NCI-H510A treated with DMSO at 0.1 percent for 48 hours (cell line): ENCODE results near the gene DNAJC5.
"Not testable (repeated sequence)": the region's sequence is repeated elsewhere in the genome, so short reads cannot be mapped to it uniquely, and the experiment has no call there.

Experiments
- DNase-seq: peaks from one replicate; lab custom pipeline; 2025; lab: John Stamatoyannopoulos, UW

DNAJC5 gene

GRCh38 chr20:63894358-63895201 lies at the start of gene DNAJC5:
TSS of gene DNAJC5 (plus strand) at chr20:63895126. CDS start at chr20:63928346, 33,220 bp downstream.
- DNase-seq = peak; percentile 71

DNA sequence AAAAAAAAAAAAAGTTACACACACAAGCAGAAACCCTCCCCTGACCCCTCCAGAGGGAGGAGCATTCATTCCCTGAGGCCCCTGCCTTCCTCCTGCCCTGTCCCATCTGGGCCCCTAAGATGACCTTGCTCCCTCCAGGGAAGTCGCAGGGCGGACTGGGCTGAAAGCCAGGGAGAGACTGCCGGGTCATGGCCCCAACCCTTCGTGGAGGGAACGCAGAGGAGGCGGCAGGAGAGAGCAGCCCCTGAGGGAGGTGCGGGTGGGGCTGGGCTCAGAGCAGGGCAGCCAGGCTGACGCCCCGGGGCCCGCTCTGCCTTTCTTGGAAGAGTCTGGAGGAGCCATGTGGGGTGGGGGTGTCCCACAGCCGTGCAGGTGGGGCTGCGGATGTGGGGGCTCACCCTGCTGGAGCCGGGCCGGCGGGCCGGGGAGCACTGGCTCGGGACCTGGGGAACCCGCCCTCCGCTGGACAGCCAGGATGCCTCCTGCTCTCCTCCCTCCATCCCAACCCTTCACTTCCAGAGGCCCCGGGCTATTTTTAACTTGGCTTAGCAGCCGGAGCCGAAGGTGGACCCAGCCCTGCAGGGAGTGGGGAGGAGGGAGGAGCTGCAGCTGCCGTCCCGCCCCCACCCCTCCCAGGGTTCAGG lies 48.7 kb upstream of the DNAJC5 start:
- DNase-seq = no peak

- no peak for DNase-seq
Measured at GRCh38 chr20:63846888-63847236, 48.1 kb upstream of the DNAJC5 start.

DNA sequence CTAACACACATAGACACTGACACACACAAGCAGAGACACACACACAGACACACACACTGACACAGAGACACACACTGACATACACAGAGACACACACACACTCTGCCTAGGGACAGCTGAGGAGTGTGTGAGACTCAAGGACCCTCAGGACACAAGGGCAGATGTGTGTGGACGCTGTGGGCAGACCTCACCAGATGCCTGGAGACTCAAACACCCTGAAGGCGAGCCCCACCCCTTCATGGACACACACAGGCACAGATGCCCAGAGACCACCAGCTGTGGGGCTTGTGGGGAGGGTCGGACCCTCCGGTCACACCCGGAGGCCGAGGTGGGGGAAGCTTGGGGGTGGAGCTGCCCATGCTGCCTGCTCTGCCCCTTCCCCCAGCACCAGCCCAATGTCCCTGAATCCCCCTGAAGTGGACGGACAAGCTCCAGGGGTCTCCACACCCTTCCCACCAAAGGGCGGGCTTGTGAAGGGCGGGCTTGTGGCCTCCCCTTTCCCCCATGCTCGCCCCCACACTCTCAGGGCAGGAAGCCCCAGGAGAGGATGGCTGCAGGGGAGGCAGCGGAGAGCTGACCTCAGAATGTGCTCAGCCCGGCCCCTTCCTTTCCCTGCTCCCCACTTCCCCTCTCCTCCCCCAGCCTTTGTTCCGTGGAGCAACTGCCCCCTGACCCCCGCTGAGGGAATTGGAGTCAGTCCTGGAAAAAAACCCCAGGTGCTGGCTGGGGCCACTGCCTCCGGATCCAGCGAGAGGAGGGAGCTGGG lies 47.5 kb upstream of the DNAJC5 start:
- DNase-seq = no peak

- no peak for DNase-seq
Measured at GRCh38 chr20:63848003-63848911, 46.7 kb upstream of the DNAJC5 start.

- DNase-seq = no peak
Measured at GRCh38 chr20:63850689-63851547, 44.0 kb upstream of the DNAJC5 start.

- not testable (repeated sequence) for DNase-seq
Measured at GRCh38 chr20:63851548-63851943, 43.4 kb upstream of the DNAJC5 start.

DNA sequence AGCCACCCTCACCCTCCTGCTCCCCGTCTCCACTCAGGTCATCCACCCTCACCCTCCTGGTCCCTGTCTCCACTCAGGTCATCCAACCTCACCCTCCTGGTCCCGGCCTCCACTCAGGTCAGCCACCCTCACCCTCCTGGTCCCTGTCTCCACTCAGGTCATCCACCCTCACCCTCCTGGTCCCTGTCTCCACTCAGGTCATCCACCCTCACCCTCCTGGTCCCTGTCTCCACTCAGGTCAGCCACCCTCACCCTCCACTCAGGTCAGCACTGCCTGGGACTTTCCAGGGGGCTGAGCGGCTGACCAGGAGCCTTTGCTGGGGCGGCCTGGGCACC lies 41.2 kb upstream of the DNAJC5 start:
- not testable (repeated sequence) for DNase-seq

GRCh38 chr20:63854069-63854765 lies 40.7 kb upstream of the DNAJC5 start:
- no peak for DNase-seq

DNA sequence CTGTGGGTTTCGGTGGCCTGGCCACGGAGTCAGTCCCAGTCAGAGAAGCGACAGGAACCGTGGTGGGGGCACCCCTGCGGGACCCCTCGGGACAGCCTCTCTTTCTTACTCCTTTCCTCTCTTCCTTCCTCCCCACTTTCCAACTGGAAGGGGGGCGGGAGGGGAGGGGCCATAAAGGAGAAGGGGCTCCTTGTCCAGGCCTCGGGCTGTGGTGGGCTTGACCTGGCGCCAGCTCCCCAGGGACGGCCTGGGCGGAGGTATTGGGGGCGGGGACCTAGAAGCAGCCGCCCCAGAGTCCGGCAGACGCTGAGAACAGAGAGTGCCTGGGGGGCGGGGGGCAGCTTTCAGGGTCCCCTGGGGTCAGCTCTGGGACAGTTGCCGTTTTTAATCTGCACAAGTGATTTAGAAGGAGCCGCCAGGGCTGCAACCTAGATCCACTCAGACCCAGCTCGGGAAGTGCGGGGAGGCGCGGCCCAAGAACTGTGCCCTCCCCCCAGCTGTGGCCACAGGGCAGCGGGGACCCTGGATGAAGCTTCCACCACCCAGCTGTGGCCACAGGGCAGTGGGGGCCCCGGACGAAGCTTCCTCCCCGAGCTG lies 40.1 kb upstream of the DNAJC5 start:
- no peak for DNase-seq

DNA sequence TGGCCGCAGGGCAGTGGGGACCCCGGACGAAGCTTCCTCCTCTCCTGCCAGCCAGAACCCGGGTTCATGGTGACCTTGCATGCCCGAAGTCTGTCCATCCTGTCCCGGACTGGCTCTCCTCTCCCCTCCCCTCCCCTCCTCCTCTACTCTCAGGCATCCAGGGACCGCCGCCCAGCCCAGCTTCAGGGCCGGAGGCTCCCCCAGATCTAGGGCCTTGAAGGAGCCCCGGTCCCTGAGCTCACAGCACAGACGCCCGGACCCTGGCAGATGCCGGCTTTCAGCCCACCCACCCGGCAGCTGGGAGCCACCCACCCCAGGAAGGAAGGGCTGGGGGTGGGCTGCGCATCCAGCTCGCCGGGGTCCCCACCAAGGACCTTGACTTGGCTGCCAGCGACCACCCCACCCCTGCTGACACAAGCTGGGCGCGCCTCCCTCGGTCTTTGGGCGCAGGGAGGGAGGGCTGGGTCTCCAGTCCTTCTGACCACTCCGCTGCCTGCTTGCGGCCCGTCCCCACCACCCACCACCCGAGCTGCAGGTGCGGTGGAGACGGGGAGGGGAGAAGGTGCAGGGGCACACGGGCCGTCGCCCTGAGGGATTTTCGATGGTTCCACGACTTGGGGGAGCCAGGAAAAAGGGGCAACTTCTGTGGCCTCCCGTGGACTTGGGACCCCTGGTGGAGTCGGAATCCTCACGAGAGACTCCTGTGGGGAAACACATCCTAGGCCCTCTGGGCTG lies 39.4 kb upstream of the DNAJC5 start:
- DNase-seq = no peak

- DNase-seq = no peak
Measured at GRCh38 chr20:63856098-63856511, 38.8 kb upstream of the DNAJC5 start.

GRCh38 chr20:63857764-63858392 lies 37.0 kb upstream of the DNAJC5 start:
- no peak for DNase-seq

GRCh38 chr20:63858393-63859165 lies 36.3 kb upstream of the DNAJC5 start:
- no peak for DNase-seq

DNA sequence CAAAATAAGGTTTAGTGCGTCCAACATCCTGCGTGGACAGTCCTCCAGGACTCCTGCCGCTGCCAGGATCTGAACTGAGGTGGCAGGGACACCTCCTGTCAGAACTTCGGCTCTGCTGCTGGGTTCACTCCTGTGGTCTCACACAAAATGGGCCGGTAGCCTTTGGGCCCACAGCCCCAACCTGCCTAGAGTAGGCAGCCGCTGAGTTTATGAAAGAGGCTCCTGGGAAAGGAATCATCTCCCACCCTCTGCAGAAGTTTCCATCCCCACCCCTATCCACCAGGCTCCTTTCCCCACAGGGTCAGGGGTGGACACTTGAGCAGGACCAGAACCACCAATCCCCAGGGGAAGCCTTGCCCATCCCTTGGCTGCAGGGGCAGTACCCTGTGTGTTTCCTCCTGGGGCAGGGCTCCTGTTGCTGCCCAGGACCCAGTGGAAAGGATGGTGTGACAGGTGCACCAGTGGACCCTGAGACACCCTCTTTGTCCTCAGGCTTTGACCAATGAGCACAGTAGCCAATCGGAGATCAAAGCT lies 35.7 kb upstream of the DNAJC5 start:
- DNase-seq = no peak

GRCh38 chr20:63860325-63861051 lies 34.4 kb upstream of the DNAJC5 start:
- DNase-seq = no peak

- no peak for DNase-seq
Measured at GRCh38 chr20:63861365-63861934, 33.5 kb upstream of the DNAJC5 start, which contains the start of gene ABHD16B. TSS of gene ABHD16B (plus strand) at chr20:63861498. CDS start at chr20:63861541, 43 bp downstream.
